Epithelial cell of proximal tubule (primary cell): ENCODE data around the gene EXOSC9. TPM values are rescaled to one million over a fixed set of nuclear protein-coding genes. Genes with fewer than 3 reads are reported as not detected.
"Not testable (repeated sequence)": the region's sequence is repeated elsewhere in the genome, so short reads cannot be mapped to it uniquely, and the experiment has no call there.

Source experiments
- DNase-seq: peaks from one replicate; pipeline ENCODE4 v3.0.0-alpha.2; 2011; ENCODE audit warnings: low read depth
- H3K4me3 ChIP-seq: 2 replicates; pipeline ENCODE4 v1.5.1; 2011; ENCODE audit warnings: low read depth, mild to moderate bottlenecking, low read length
- CTCF ChIP-seq: conservative IDR thresholded peaks from 2 replicates; pipeline ENCODE4 v1.5.1; 2012; ENCODE audit warnings: low read depth, mild to moderate bottlenecking, low read length
- total RNA-seq: library from RNA; depleted of rRNA; stranded (reverse); fragments of >200 nt; gene quantifications from 2 replicates; pipeline ENCODE4 v1.2.3, GENCODE V29; 2015

EXOSC9 gene
- 55.5 and 71.1 TPM in 2 replicates for total RNA-seq

- H3K4me3 ChIP-seq: peak within 1 kb of the TSS; percentile 81
- peak; percentile 61 for DNase-seq
- no peak for TF ChIP-seq CTCF
These were observed at the start of gene EXOSC9 for GRCh38 chr4:121800961-121801714. Gene EXOSC9, plus strand, starts transcription at chr4:121801323. Its CDS starts 102 bp downstream, at chr4:121801425.

GRCh38 chr4:121752142-121752541 lies 49.0 kb upstream of the EXOSC9 start:
- DNase-seq, H3K4me3 ChIP-seq: not testable (repeated sequence)

DNA sequence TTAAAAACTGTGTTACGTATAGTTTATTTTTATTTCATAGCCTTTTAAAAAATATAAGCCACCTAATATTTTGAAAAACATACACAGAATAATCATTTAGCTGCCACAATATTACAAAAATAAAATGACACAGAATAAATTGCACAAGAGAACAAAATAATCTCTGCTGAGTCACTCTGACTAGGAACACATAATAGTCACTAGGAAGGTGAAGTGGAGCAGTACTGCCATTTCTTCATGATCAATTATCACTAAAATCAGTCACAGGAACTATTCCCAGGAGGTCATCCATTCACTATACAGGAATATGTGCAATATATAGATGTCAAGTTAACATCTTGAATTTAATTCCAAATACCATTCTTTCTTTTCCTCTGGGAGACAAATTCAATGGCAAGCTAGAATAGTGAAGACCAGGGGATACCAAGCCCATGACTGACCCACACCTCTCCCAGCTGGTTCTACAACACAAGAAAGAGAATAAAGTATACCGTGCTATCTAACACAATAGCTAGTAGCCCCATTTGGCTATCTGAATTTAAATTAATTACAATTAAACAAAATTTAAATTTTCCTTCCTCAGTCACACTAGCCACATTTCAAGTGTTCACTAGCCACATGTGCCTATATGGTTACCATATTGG lies 42.1 kb upstream of the EXOSC9 start:
- no peak for TF ChIP-seq CTCF
- H3K4me3 ChIP-seq: no peak overlapping the region
- no peak for DNase-seq

- no peak for TF ChIP-seq CTCF
These were observed 40.9 kb upstream of the EXOSC9 start for GRCh38 chr4:121760205-121760604.

DNA sequence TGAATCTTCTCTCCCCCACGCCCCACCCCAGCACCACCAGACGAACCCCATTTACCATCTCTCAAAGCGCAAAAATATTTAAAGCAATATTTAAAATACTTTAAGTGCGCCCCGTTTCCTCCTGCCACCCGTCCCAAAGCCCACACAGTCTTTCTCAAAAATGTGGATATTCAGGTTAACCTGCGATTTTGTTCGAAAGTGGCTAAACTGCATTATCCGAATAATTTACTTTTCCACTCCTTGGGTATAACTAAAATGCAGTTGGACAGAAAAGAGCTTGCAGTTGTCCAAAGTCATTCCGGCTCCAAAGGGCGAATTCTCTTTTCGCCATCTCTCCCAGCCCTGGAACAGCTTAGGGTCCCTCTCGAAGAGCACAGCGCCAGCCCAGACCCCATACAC lies 36.8 kb upstream of the EXOSC9 start:
- no peak for DNase-seq
- H3K4me3 ChIP-seq: peak overlapping the region; percentile 52
- TF ChIP-seq CTCF: no peak

More at GRCh38 chr4:121760205-121760604, 40.9 kb upstream of the EXOSC9 start:
- no peak overlapping the region for H3K4me3 ChIP-seq
- DNase-seq: no peak

GRCh38 chr4:121764702-121765367 lies 36.3 kb upstream of the EXOSC9 start, which contains the start of gene SMIM43:
Gene SMIM43, minus strand, starts transcription at chr4:121765164. Its CDS starts 59 bp downstream, at chr4:121765105.
- peak within 1 kb of the TSS; percentile 52 for H3K4me3 ChIP-seq
- no peak for TF ChIP-seq CTCF
- DNase-seq: no peak

- no peak for TF ChIP-seq CTCF
- peak overlapping the region; percentile 52 for H3K4me3 ChIP-seq
- DNase-seq: no peak
These were observed 35.8 kb upstream of the EXOSC9 start for GRCh38 chr4:121765368-121765705.
